ENCODE data around the gene ZNF578. TPM values are rescaled to one million over a fixed set of nuclear protein-coding genes. Genes with fewer than 3 reads are reported as not detected.

ZNF578 gene
- total and polyA plus RNA-seq, 2 donors (not counting 3 experiments of a cell fraction or from before 2014, with no cell fraction given), result 0.46 to 1.00 TPM

GRCh38 chr19:52524086-52524485 lies 70.7 kb downstream of the ZNF578 start:
- Histone ChIP-seq H3K36me3 (ENCODE audit: control insufficient read depth in 2 of 2, extremely low read depth in 1 of 2, insufficient read depth in 2 of 2, low read length in 2 of 2) (no peaks in the 10 kb centered on the region), H3K9me3 (replicated peaks; ENCODE audit: control insufficient read depth, insufficient read depth, low read length) (no peaks in the 10 kb centered on the region), H3K79me2 (ENCODE audit: control insufficient read depth, insufficient read depth, low read length) (peaks cover 5% of the 10 kb centered on the region), H3K27ac (ENCODE audit: insufficient read depth, low read depth, low read length) (no peak overlapping the region), H3K9ac (replicated peaks; ENCODE audit: extremely low read depth, insufficient read depth, low read length) (no peak overlapping the region), H3K4me3 (replicated peaks in 1 of 3; ENCODE audit: insufficient read depth in 1 of 3, low read depth in 1 of 3, low read length in 3 of 3) (no peak overlapping the region), H4K20me1 (replicated peaks; ENCODE audit: control insufficient read depth, extremely low read depth, insufficient read depth, low read length) (no peaks in the 10 kb centered on the region), H3K4me2 (ENCODE audit: insufficient read depth, low read length) (no peak overlapping the region), H3K9me1 (replicated peaks; ENCODE audit: control insufficient read depth, extremely low read depth, insufficient read depth, low read length) (no peaks in the 10 kb centered on the region), H3K27me3 (ENCODE audit: control insufficient read depth in 2 of 2, insufficient read depth in 2 of 2, low read length in 2 of 2) (no peaks in the 10 kb centered on the region), H3K4me1 (ENCODE audit: control insufficient read depth, extremely low read depth, insufficient read depth, low read length) (peaks cover 3% of the 10 kb centered on the region), H2AFZ (ENCODE audit: low read depth, low read length) (no peak overlapping the region)
- intact Hi-C loops (cut with micrococcal nuclease) (no loop called here), dilution Hi-C loops (cut with MboI; ENCODE audit: extremely low pct_ligation_motif_present, low sequenced_read_pairs) (no loop called here)
- ChIA-PET POLR2A (no interaction called here), CTCF (no interaction called here)
- FAIRE-seq (no peak), DNase-seq (ENCODE audit: low read depth, low spot score) (no peak)
- no TSS peak for BruUV-seq (replicated peaks)
- TF ChIP-seq, protein P1, sequence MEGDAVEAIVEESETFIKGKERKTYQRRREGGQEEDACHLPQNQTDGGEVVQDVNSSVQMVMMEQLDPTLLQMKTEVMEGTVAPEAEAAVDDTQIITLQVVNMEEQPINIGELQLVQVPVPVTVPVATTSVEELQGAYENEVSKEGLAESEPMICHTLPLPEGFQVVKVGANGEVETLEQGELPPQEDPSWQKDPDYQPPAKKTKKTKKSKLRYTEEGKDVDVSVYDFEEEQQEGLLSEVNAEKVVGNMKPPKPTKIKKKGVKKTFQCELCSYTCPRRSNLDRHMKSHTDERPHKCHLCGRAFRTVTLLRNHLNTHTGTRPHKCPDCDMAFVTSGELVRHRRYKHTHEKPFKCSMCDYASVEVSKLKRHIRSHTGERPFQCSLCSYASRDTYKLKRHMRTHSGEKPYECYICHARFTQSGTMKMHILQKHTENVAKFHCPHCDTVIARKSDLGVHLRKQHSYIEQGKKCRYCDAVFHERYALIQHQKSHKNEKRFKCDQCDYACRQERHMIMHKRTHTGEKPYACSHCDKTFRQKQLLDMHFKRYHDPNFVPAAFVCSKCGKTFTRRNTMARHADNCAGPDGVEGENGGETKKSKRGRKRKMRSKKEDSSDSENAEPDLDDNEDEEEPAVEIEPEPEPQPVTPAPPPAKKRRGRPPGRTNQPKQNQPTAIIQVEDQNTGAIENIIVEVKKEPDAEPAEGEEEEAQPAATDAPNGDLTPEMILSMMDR (IDR thresholded peaks at IDR 0.05; ENCODE audit: extremely low read depth in 1 of 2, insufficient read depth in 1 of 2, low read depth in 1 of 2, low read length in 2 of 2), result no peak
- TF ChIP-seq EZH2 (IDR thresholded peaks at IDR 0.05; ENCODE audit: borderline replicate concordance, low read depth, low read length, severe bottlenecking), result no peak

DNA sequence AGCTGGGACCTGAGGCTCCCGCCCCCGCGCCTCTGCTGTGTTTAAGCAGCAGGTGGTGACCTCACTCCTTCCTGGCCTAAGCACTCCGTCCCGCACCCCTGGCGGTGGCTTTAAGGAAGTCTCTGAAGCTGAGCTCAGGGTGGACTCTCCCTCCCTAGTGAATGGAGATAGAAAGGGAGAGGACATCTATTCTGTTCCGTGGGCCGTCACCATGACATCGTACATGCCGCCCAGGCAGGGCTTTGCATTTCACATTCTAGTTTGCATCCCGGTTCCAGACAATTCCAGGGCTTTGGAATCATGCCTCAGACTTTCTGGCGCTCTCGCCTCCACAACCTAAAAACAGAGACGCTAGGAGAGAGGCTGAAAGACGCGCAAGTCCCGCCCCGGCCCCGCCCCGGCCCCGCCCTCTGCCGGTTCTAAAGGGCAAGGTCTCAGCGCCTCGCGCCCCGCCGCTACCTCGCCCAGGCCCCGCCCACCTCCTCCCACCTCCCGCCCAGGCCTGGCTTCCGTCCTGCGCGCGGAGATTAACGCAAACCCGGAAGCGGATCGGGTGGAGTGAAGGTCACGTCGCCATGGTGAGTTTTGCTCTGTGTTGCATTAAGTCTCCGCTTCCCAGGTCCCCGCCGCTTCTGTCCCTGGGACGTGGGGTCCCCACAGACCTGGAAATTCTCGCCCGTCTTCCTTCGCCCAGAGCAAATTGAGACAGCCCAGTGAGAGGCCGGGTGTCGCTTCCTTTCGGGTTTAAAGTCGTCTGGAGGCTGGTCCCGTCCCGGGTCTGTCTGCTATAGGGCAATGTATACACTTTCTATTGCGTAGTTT lies 74.0 kb downstream of the ZNF578 start, which contains the start of gene ZNF808:
TSS of gene ZNF808 (plus strand) at position 535 of the 822 bp plus-strand sequence. CDS start 15,617 bp downstream, outside the sequence.
- CTCF ChIA-PET, result no interaction called here
- H3K27me3 ChIP-seq (ENCODE audit: control insufficient read depth in 2 of 2, insufficient read depth in 2 of 2, low read length in 2 of 2), result no peaks in the 10 kb centered on the region
- no peaks in the 10 kb centered on the region for H3K9me1 ChIP-seq (replicated peaks; ENCODE audit: control insufficient read depth, extremely low read depth, insufficient read depth, low read length)
- H3K36me3 ChIP-seq (ENCODE audit: control insufficient read depth in 2 of 2, extremely low read depth in 1 of 2, insufficient read depth in 2 of 2, low read length in 2 of 2), result no peaks in the 10 kb centered on the region
- peaks cover 8% of the 10 kb centered on the region for H3K79me2 ChIP-seq (ENCODE audit: control insufficient read depth, insufficient read depth, low read length)
- H2AFZ ChIP-seq (ENCODE audit: low read depth, low read length), result peak within 1 kb of the TSS; percentile 98
- H3K9me3 ChIP-seq (replicated peaks; ENCODE audit: control insufficient read depth, insufficient read depth, low read length), result no peaks in the 10 kb centered on the region
- peaks cover 3% of the 10 kb centered on the region for H3K4me1 ChIP-seq (ENCODE audit: control insufficient read depth, extremely low read depth, insufficient read depth, low read length)
- DNase-seq (ENCODE audit: low read depth, low spot score) (peak; percentile 88), FAIRE-seq (peak; percentile 86)
- H3K4me3 ChIP-seq (replicated peaks in 1 of 3; ENCODE audit: insufficient read depth in 1 of 3, low read depth in 1 of 3, low read length in 3 of 3), result peak within 1 kb of the TSS; percentile 70 to 86 (median 83)
- dilution Hi-C loops (cut with MboI; ENCODE audit: extremely low pct_ligation_motif_present, low sequenced_read_pairs) (no loop called here), intact Hi-C loops (cut with micrococcal nuclease) (loop anchor here (1.0 to 5.0 kb wide), 7 partner anchors 8 to 465 kb away; partner anchors contain the start of genes ZNF480, ZNF616, ZNF701 and ZNF83)
- TF ChIP-seq MYC (IDR thresholded peaks at IDR 0.05; ENCODE audit: low read depth, low read length) (no peak), JUN (IDR thresholded peaks at IDR 0.05; ENCODE audit: borderline replicate concordance, insufficient read depth, insufficient read length, low read depth) (peak; percentile 36), EZH2 (IDR thresholded peaks at IDR 0.05; ENCODE audit: borderline replicate concordance, low read depth, low read length, severe bottlenecking) (no peak), GATA2 (IDR thresholded peaks at IDR 0.05; ENCODE audit: insufficient read depth, insufficient read length, low read depth, low read length) (no peak), POLR2A (IDR thresholded peaks at IDR 0.05; ENCODE audit: low read depth, low read length) (peak; percentile 78), POLR2AphosphoS5 (IDR thresholded peaks at IDR 0.05; ENCODE audit: insufficient read depth, low read depth, low read length) (peak; percentile 66), FOS (IDR thresholded peaks at IDR 0.05; ENCODE audit: borderline replicate concordance, insufficient read depth, low read length) (no peak), MAX (IDR thresholded peaks at IDR 0.05; ENCODE audit: insufficient read depth, insufficient read length) (no peak)
- TF ChIP-seq, protein P1 (IDR thresholded peaks at IDR 0.05; ENCODE audit: extremely low read depth in 1 of 2, insufficient read depth in 1 of 2, low read depth in 1 of 2, low read length in 2 of 2), result peak; percentile 59 to 61
- H3K4me2 ChIP-seq (ENCODE audit: insufficient read depth, low read length), result peak within 1 kb of the TSS; percentile 89
- POLR2A ChIA-PET, result interaction anchor here (0.7 to 1.2 kb wide), 2 partner anchors 158 to 374 kb away, joined by 4 to 5 read pairs; partner anchors contain the start of gene ZNF880
- no TSS peak for BruUV-seq (replicated peaks)
- no peaks in the 10 kb centered on the region for H4K20me1 ChIP-seq (replicated peaks; ENCODE audit: control insufficient read depth, extremely low read depth, insufficient read depth, low read length)
- peak within 1 kb of the TSS; percentile 86 for H3K9ac ChIP-seq (replicated peaks; ENCODE audit: extremely low read depth, insufficient read depth, low read length)
- H3K27ac ChIP-seq (ENCODE audit: insufficient read depth, low read depth, low read length), result peak within 1 kb of the TSS; percentile 78
